ENCODE results near the gene ANAPC4. TPM values are rescaled to one million over a fixed set of nuclear protein-coding genes. Genes with fewer than 3 reads are reported as not detected.

The ANAPC4 gene
- total RNA-seq, 4 donors from 2014 or later: 16.9 to 72.1 (median 21.1) TPM

DNA sequence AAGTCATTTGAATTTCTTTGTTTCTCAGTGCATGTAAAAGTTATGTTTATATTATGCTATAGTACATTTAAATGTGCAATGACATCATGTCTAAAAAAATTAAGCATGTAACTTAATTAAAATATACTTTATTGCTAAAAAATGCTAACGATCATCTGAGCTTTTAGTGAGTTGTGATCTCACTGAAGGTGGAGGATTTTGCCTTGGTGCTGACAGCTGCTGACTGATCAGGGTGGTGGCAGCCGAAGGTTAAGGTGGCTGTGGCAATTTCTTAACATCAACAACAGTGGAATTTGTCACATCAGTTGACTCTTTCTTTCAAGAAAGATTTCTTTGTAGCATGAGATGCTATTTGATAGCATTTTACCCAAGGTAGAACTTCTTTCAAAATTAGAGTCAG, 6.6 kb downstream of the ANAPC4 start:
- H3K4me1 ChIP-seq: peaks cover 8% of the 10 kb centered on the region
- H3K36me3 ChIP-seq: peaks cover 59% of the 10 kb centered on the region
- WGBS: 77% methylated on average over 2 of the region's 2 CpGs
- no peaks in the 10 kb centered on the region for H3K9me3 ChIP-seq
- no peak overlapping the region for H3K4me3 ChIP-seq
- H3K27ac ChIP-seq: no peak overlapping the region
- DNase-seq (ENCODE audit: low spot score in 2 of 2): no peak
- no peaks in the 10 kb centered on the region for H3K27me3 ChIP-seq
- TF ChIP-seq POLR2AphosphoS5 (IDR thresholded peaks at IDR 0.05) (no peak), EP300 (IDR thresholded peaks at IDR 0.05) (no peak), POLR2A (IDR thresholded peaks at IDR 0.05) (no peak)
- TF ChIP-seq, protein P1, sequence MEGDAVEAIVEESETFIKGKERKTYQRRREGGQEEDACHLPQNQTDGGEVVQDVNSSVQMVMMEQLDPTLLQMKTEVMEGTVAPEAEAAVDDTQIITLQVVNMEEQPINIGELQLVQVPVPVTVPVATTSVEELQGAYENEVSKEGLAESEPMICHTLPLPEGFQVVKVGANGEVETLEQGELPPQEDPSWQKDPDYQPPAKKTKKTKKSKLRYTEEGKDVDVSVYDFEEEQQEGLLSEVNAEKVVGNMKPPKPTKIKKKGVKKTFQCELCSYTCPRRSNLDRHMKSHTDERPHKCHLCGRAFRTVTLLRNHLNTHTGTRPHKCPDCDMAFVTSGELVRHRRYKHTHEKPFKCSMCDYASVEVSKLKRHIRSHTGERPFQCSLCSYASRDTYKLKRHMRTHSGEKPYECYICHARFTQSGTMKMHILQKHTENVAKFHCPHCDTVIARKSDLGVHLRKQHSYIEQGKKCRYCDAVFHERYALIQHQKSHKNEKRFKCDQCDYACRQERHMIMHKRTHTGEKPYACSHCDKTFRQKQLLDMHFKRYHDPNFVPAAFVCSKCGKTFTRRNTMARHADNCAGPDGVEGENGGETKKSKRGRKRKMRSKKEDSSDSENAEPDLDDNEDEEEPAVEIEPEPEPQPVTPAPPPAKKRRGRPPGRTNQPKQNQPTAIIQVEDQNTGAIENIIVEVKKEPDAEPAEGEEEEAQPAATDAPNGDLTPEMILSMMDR (IDR thresholded peaks at IDR 0.05): no peak

DNA sequence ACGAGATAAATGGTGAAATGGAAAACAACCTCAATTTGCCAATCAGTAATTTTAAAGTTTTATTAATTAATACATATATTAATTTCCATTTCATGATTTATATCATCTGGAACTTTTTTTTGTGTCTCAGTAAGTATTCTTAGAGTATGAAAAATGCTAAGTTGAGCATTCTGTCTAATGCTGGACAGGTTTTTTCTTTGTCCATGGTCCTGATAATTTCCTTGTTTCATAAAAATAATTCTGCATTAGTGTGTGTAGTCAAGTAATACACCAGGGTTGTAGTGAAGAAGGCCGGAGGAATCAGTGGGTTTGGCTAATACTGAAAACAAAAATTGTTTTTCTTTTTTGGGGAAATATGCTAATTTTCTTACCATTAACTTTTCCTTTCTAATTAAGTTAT, 9.9 kb downstream of the ANAPC4 start:
- Histone ChIP-seq H3K27ac (no peak overlapping the region), H3K36me3 (peaks cover 73% of the 10 kb centered on the region), H3K4me3 (no peak overlapping the region), H3K9me3 (no peaks in the 10 kb centered on the region), H3K4me1 (no peaks in the 10 kb centered on the region), H3K27me3 (no peaks in the 10 kb centered on the region)
- TF ChIP-seq POLR2A (IDR thresholded peaks at IDR 0.05) (no peak), POLR2AphosphoS5 (IDR thresholded peaks at IDR 0.05) (no peak), EP300 (IDR thresholded peaks at IDR 0.05) (no peak)
- TF ChIP-seq, protein P1 (IDR thresholded peaks at IDR 0.05): no peak
- 94% methylated on average over 2 of the region's 2 CpGs for WGBS
- no peak for DNase-seq (ENCODE audit: low spot score in 2 of 2)

DNA sequence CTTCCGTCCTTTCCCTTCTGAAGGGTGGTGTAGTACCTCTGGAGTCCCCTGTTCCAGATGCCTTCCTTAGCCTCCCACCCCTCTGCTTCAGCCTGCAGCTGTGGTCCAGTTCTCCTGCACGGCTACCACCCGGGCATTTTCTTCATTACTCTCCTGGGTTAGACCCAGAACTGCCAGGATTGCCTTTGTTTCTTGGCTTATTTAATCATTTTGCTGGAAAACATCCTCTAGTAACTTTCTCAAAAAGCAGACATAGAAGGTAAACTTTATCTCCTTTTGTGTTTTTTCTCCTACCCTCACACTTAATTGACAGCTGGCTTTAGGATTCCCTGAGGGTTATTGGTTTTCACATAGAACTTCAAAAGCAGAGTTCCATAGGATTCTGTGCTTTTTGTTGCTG, 20.2 kb downstream of the ANAPC4 start:
- Histone ChIP-seq H3K4me3 (no peak overlapping the region), H3K36me3 (peaks cover 93% of the 10 kb centered on the region), H3K27ac (no peak overlapping the region), H3K27me3 (no peaks in the 10 kb centered on the region), H3K9me3 (no peaks in the 10 kb centered on the region), H3K4me1 (no peaks in the 10 kb centered on the region)
- TF ChIP-seq POLR2AphosphoS5 (IDR thresholded peaks at IDR 0.05) (no peak), POLR2A (IDR thresholded peaks at IDR 0.05) (no peak), EP300 (IDR thresholded peaks at IDR 0.05) (no peak)
- TF ChIP-seq, protein P1 (IDR thresholded peaks at IDR 0.05): no peak
- DNase-seq (ENCODE audit: low spot score in 2 of 2): no peak
- 97% methylated on average over 3 of the region's 3 CpGs for WGBS

DNA sequence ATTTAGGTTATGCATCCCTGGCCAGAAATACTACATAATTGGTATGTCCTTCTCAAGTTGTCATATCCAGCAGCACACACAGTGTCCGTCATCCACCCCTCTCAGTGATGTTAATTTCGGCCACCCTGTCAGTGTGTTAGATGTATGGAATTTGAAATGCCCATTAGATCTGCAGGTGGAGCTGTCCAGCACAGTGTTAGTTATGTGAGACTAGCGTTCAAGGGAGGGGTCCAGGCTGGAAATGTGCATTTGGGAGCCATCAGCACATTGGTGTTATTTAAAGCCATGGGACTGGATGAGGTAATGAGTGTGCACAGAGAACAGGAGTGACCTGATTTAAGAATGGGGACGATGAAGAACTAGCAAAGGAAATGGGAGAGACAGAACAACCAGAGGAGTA, 22.4 kb downstream of the ANAPC4 start:
- Histone ChIP-seq H3K27ac (no peak overlapping the region), H3K4me3 (no peak overlapping the region), H3K4me1 (no peaks in the 10 kb centered on the region), H3K27me3 (no peaks in the 10 kb centered on the region), H3K9me3 (no peaks in the 10 kb centered on the region), H3K36me3 (peaks cover 92% of the 10 kb centered on the region)
- no peak for DNase-seq (ENCODE audit: low spot score in 2 of 2)
- WGBS: 91% methylated on average over 4 of the region's 4 CpGs
- no peak for TF ChIP-seq POLR2A (IDR thresholded peaks at IDR 0.05)
- TF ChIP-seq, protein P1 (IDR thresholded peaks at IDR 0.05): no peak
- no peak for TF ChIP-seq EP300 (IDR thresholded peaks at IDR 0.05)
- no peak for TF ChIP-seq POLR2AphosphoS5 (IDR thresholded peaks at IDR 0.05)

DNA sequence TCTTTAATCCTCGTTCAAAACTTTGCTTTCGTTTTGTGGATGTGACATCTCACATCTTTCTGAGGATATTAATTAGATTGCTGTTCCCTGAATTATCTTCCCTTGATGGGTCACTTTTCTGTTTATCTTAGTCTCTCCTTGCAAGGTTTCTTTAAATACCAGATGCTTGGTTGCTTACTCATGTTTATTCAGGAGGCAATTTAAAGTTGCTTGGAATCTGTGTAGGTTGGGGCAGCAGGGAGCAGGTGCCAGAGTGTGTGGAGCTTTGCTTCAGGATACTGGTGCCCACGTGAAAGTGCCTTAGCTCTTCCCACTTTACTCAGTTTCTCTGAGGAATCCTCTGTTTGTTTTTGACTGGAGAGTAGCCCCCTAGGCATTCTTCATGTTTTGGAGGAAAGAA, 24.0 kb downstream of the ANAPC4 start:
- TF ChIP-seq EP300 (IDR thresholded peaks at IDR 0.05): no peak
- no peak for TF ChIP-seq POLR2A (IDR thresholded peaks at IDR 0.05)
- H3K4me1 ChIP-seq: no peaks in the 10 kb centered on the region
- H3K27me3 ChIP-seq: no peaks in the 10 kb centered on the region
- peaks cover 92% of the 10 kb centered on the region for H3K36me3 ChIP-seq
- DNase-seq (ENCODE audit: low spot score in 2 of 2): no peak
- no peak overlapping the region for H3K4me3 ChIP-seq
- no peak overlapping the region for H3K27ac ChIP-seq
- no peaks in the 10 kb centered on the region for H3K9me3 ChIP-seq
- 89% methylated on average over 3 of the region's 3 CpGs for WGBS

DNA sequence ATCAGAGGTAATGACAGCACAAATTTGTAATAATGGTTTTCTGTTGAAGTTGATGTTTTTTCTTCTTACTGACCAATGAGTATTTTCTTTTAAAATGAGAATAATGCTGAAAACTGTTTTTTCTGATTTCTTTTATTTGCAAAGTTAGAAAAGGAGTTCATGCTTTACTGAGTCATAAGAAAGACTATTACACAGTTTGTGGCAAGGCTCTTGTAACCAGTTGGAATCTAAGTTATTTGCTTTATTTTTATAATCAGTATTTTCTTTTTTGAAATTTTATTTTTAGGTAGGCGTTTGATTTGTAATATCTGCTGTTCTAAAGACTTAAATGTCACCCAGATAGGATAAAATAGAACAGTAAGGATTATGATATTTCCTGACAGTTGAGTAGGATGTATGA, 25.5 kb downstream of the ANAPC4 start:
- no peaks in the 10 kb centered on the region for H3K9me3 ChIP-seq
- peaks cover 90% of the 10 kb centered on the region for H3K36me3 ChIP-seq
- H3K27ac ChIP-seq: no peak overlapping the region
- TF ChIP-seq POLR2A (IDR thresholded peaks at IDR 0.05): no peak
- TF ChIP-seq, protein P1 (IDR thresholded peaks at IDR 0.05): no peak
- WGBS: 90% methylated on average over 1 of the region's 1 CpG
- DNase-seq (ENCODE audit: low spot score in 2 of 2): no peak
- H3K4me3 ChIP-seq: no peak overlapping the region
- no peaks in the 10 kb centered on the region for H3K4me1 ChIP-seq
- no peaks in the 10 kb centered on the region for H3K27me3 ChIP-seq
